ENCODE results near the gene BMPR1A. TPM values are rescaled to one million over a fixed set of nuclear protein-coding genes. Genes with fewer than 3 reads are reported as not detected.

Gene BMPR1A
- total RNA-seq, 2 donors from 2014 or later, result 7.0 to 11.8 TPM

DNA sequence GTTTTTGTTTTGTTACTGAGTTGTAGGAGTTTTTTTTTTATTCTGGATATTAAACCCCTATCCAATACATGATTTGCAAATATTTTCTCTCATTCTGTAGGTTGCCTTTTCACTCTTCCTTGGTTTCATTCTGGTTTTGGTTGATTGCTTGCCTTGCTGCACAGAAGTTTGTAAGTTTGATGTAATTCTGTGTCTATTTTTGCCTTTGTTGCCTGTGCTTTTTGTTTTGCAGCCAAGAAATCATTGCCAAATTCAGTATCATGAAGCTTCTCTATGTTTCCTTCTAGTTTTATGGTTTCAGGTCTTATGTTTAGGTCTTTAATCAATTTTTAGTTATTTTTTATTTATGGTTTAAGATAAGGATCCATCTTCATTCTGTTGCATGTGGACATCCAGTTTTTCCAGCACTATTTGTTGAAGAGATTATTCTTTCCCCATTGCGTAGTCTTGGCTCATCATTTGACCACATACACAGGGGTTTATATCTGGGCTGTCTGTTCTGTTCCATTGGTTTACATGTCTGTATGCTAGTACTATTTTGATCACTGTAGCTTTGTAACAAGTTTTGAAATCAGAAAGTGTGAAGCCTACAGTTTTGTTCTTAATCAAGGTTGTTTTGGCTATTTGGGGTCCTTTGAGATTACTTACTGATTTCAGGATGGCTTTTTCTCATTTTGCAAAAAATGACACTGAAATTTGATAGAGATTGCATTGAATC, 26.4 kb downstream of the BMPR1A start:
- ATAC-seq (replicated peaks in 1 of 2), result peak; percentile 50 to 83
- H3K4me1 Mint-ChIP-seq (ENCODE audit: low read depth), result no peaks in the 10 kb centered on the region
- H3K27me3 Mint-ChIP-seq (ENCODE audit: low read depth), result no peaks in the 10 kb centered on the region
- H3K9me3 Mint-ChIP-seq, result peaks cover 7% of the 10 kb centered on the region in 2 donors
- no peak overlapping the region for H3K27ac Mint-ChIP-seq
- peak overlapping the region in 1 of 2 donors; percentile 10 for H3K4me3 Mint-ChIP-seq
- DNase-seq, result no peak
- H3K36me3 Mint-ChIP-seq (ENCODE audit: insufficient read depth in 2 of 2), result peaks cover 6 to 7% of the 10 kb centered on the region in 2 donors

- H3K27me3 Mint-ChIP-seq (ENCODE audit: low read depth), result no peaks in the 10 kb centered on the region
- ATAC-seq (replicated peaks in 1 of 2) (no peak), DNase-seq (no peak)
- H3K27ac Mint-ChIP-seq, result no peak overlapping the region
- H3K36me3 Mint-ChIP-seq (ENCODE audit: insufficient read depth in 2 of 2), result peaks cover 6 to 7% of the 10 kb centered on the region in 2 donors
- peaks cover 7 to 8% of the 10 kb centered on the region in 2 donors for H3K9me3 Mint-ChIP-seq
- no peak overlapping the region for H3K4me3 Mint-ChIP-seq
- H3K4me1 Mint-ChIP-seq (ENCODE audit: low read depth), result no peaks in the 10 kb centered on the region
These were observed 28.6 kb downstream of the BMPR1A start for GRCh38 chr10:86785037-86785436.

- no peaks in the 10 kb centered on the region for H3K27me3 Mint-ChIP-seq (ENCODE audit: low read depth)
- no peak overlapping the region for H3K4me3 Mint-ChIP-seq
- H3K36me3 Mint-ChIP-seq (ENCODE audit: insufficient read depth in 2 of 2), result peaks cover 6 to 7% of the 10 kb centered on the region in 2 donors
- no peaks in the 10 kb centered on the region for H3K4me1 Mint-ChIP-seq (ENCODE audit: low read depth)
- H3K27ac Mint-ChIP-seq, result no peak overlapping the region
- DNase-seq (no peak), ATAC-seq (replicated peaks in 1 of 2) (no peak)
- H3K9me3 Mint-ChIP-seq, result peaks cover 7 to 8% of the 10 kb centered on the region in 2 donors
These were observed 29.5 kb downstream of the BMPR1A start for GRCh38 chr10:86785968-86786367.

- no peak overlapping the region for H3K4me3 Mint-ChIP-seq
- ATAC-seq (replicated peaks in 1 of 2), result no peak
- H3K9me3 Mint-ChIP-seq, result peaks cover 7 to 8% of the 10 kb centered on the region in 2 donors
- no peak for DNase-seq
- peaks cover 6 to 7% of the 10 kb centered on the region in 2 donors for H3K36me3 Mint-ChIP-seq (ENCODE audit: insufficient read depth in 2 of 2)
- no peaks in the 10 kb centered on the region for H3K4me1 Mint-ChIP-seq (ENCODE audit: low read depth)
- no peak overlapping the region for H3K27ac Mint-ChIP-seq
- H3K27me3 Mint-ChIP-seq (ENCODE audit: low read depth), result no peaks in the 10 kb centered on the region
These were observed 29.9 kb downstream of the BMPR1A start for GRCh38 chr10:86786368-86786767.

GRCh38 chr10:86790394-86790793, 34.0 kb downstream of the BMPR1A start:
- Mint-ChIP-seq H3K4me1 (ENCODE audit: low read depth) (no peaks in the 10 kb centered on the region), H3K36me3 (ENCODE audit: insufficient read depth in 2 of 2) (peaks cover 4 to 5% of the 10 kb centered on the region in 2 donors), H3K27ac (no peak overlapping the region), H3K27me3 (ENCODE audit: low read depth) (no peaks in the 10 kb centered on the region), H3K9me3 (peaks cover 5 to 6% of the 10 kb centered on the region in 2 donors), H3K4me3 (no peak overlapping the region)
- DNase-seq (no peak), ATAC-seq (replicated peaks in 1 of 2) (no peak)

GRCh38 chr10:86792461-86793167, 36.2 kb downstream of the BMPR1A start:
- Mint-ChIP-seq H3K4me3 (no peak overlapping the region), H3K27ac (no peak overlapping the region), H3K27me3 (ENCODE audit: low read depth) (no peaks in the 10 kb centered on the region), H3K4me1 (ENCODE audit: low read depth) (no peaks in the 10 kb centered on the region), H3K36me3 (ENCODE audit: insufficient read depth in 2 of 2) (peaks cover 0 to 2% of the 10 kb centered on the region in 2 donors), H3K9me3 (peaks cover 1 to 3% of the 10 kb centered on the region in 2 donors)
- ATAC-seq (replicated peaks in 1 of 2), result no peak
- DNase-seq, result no peak

GRCh38 chr10:86793696-86794095, 37.3 kb downstream of the BMPR1A start:
- H3K36me3 Mint-ChIP-seq (ENCODE audit: insufficient read depth in 2 of 2), result no peaks in the 10 kb centered on the region
- H3K4me1 Mint-ChIP-seq (ENCODE audit: low read depth), result peaks cover 3% of the 10 kb centered on the region
- H3K9me3 Mint-ChIP-seq, result no peaks in the 10 kb centered on the region
- H3K27ac Mint-ChIP-seq, result no peak overlapping the region
- DNase-seq, result no peak
- H3K27me3 Mint-ChIP-seq (ENCODE audit: low read depth), result no peaks in the 10 kb centered on the region
- ATAC-seq (replicated peaks in 1 of 2), result no peak
- no peak overlapping the region for H3K4me3 Mint-ChIP-seq

- ATAC-seq (replicated peaks in 1 of 2), result no peak
- Mint-ChIP-seq H3K9me3 (no peaks in the 10 kb centered on the region), H3K27me3 (ENCODE audit: low read depth) (no peaks in the 10 kb centered on the region), H3K4me1 (ENCODE audit: low read depth) (peaks cover 15% of the 10 kb centered on the region), H3K27ac (no peak overlapping the region), H3K36me3 (ENCODE audit: insufficient read depth in 2 of 2) (no peaks in the 10 kb centered on the region), H3K4me3 (no peak overlapping the region)
- DNase-seq, result no peak
These were observed 38.9 kb downstream of the BMPR1A start for GRCh38 chr10:86795353-86795752.

DNA sequence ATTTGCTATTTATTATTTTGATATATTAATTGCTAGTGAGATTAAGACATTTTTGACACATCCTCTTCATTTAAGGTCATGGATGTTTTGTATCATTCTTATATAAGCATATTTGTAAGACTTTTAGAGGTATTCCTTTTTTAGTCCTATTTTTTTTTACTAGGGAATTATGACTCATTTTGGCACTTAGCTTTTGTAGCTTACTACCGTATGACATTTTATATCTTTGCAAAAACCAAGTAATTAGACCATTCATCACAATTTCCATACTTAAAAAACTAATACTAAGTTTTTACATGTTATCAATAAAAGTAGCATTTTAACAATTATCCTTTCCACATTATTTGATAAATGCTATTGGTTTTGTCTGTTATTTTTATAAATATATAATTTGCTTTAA, 41.6 kb downstream of the BMPR1A start:
- no peak for ATAC-seq (replicated peaks in 1 of 2)
- Mint-ChIP-seq H3K9me3 (no peaks in the 10 kb centered on the region), H3K27me3 (ENCODE audit: low read depth) (no peaks in the 10 kb centered on the region), H3K36me3 (ENCODE audit: insufficient read depth in 2 of 2) (no peaks in the 10 kb centered on the region), H3K4me1 (ENCODE audit: low read depth) (peaks cover 15% of the 10 kb centered on the region), H3K27ac (no peak overlapping the region), H3K4me3 (no peak overlapping the region)
- no peak for DNase-seq

DNA sequence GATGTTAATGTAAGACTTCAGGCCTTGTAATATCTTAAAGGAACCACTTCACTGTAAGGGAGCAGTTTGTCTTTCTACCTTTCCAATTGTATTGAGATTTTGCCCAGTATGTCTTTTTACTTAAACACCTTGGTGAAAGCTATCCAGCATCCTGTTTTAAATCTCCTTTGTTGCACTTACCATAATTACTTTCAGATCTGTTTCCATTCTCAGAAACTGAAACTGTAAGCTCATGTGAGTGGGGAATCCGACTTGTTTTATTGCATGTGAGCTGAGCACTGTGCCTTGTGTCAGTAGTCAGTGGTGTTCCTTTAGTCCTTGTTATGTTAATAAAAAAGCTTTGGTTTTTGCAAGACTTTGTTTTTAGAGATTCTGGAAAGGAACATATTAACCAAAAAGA, 42.2 kb downstream of the BMPR1A start:
- Mint-ChIP-seq H3K4me3 (peak overlapping the region in 1 of 2 donors; percentile 47), H3K36me3 (ENCODE audit: insufficient read depth in 2 of 2) (no peaks in the 10 kb centered on the region), H3K9me3 (no peaks in the 10 kb centered on the region), H3K27me3 (ENCODE audit: low read depth) (no peaks in the 10 kb centered on the region), H3K4me1 (ENCODE audit: low read depth) (peaks cover 15% of the 10 kb centered on the region), H3K27ac (no peak overlapping the region)
- DNase-seq, result no peak
- peak in 1 of 2 donors; percentile 30 for ATAC-seq (replicated peaks in 1 of 2)

GRCh38 chr10:86799188-86799845, 42.9 kb downstream of the BMPR1A start:
- peaks cover 15% of the 10 kb centered on the region for H3K4me1 Mint-ChIP-seq (ENCODE audit: low read depth)
- no peaks in the 10 kb centered on the region for H3K36me3 Mint-ChIP-seq (ENCODE audit: insufficient read depth in 2 of 2)
- no peaks in the 10 kb centered on the region for H3K9me3 Mint-ChIP-seq
- no peak overlapping the region for H3K4me3 Mint-ChIP-seq
- ATAC-seq (replicated peaks in 1 of 2) (no peak), DNase-seq (no peak)
- H3K27ac Mint-ChIP-seq, result peak overlapping the region; percentile 63
- H3K27me3 Mint-ChIP-seq (ENCODE audit: low read depth), result no peaks in the 10 kb centered on the region

DNA sequence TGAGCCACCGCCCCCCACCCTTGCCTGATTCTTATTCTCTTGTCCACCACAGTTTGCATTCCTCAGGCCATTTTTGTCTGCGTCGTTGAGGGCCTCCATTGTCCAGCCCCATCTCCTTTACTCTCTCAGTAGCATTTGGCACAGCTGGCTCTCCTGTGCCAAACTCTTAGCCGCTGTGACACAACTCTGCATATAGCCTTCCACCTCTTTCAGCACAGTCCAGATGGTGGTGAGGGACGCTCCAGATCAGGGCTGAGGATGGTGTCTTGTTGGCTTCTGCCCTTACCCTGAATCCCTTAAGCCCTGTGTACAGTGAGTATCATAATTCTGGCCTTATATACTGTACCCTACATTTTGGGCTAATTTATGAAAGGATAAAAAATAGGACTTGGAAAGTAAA, 45.6 kb downstream of the BMPR1A start:
- Mint-ChIP-seq H3K9me3 (no peaks in the 10 kb centered on the region), H3K27me3 (ENCODE audit: low read depth) (no peaks in the 10 kb centered on the region), H3K4me3 (no peak overlapping the region), H3K27ac (no peak overlapping the region), H3K4me1 (ENCODE audit: low read depth) (peaks cover 15% of the 10 kb centered on the region), H3K36me3 (ENCODE audit: insufficient read depth in 2 of 2) (peaks cover 0 to 1% of the 10 kb centered on the region in 2 donors)
- DNase-seq, result no peak
- no peak for ATAC-seq (replicated peaks in 1 of 2)

DNA sequence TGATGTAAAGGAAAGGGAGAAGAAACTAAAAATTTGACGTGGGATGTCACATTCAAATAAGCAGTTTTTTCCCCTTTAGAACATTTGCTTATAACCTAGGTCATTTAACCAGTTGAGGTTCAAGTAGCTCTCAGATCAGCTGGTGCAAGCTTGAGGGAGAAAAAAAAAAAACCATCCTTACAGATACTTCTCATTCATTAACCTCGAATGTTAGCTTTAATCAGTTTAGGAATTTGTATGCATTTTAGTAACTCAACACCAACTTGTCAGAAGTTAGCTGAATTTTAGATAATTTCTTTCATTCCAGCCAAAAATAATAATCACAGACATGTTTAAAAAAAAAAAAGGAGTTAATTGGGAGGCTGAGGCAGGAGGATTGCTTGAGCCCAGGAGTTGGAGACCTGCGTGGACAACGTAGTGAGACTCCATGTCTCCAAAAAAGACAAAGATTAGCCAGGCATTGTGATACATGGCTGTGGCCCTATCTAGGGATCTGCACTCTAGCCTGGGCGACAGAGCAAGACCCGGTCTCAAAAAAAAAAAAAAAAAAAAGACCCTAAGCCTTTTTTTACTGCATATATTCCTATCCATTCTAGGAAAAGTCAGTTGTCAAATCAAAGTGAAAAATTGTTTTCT, 46.2 kb downstream of the BMPR1A start:
- no peak overlapping the region for H3K27ac Mint-ChIP-seq
- no peak overlapping the region for H3K4me3 Mint-ChIP-seq
- no peaks in the 10 kb centered on the region for H3K9me3 Mint-ChIP-seq
- no peaks in the 10 kb centered on the region for H3K27me3 Mint-ChIP-seq (ENCODE audit: low read depth)
- H3K36me3 Mint-ChIP-seq (ENCODE audit: insufficient read depth in 2 of 2), result peaks cover 0 to 1% of the 10 kb centered on the region in 2 donors
- DNase-seq (no peak), ATAC-seq (replicated peaks in 1 of 2) (no peak)
- peaks cover 15% of the 10 kb centered on the region for H3K4me1 Mint-ChIP-seq (ENCODE audit: low read depth)

All from activated T-cell treated with anti-CD3 and anti-CD28 coated beads, Interleukin-2, amount 50 U/mL, for 72 hours (primary cell).